ENCODE data around the gene CHRNA10. TPM values are rescaled to one million over a fixed set of nuclear protein-coding genes. Genes with fewer than 3 reads are reported as not detected.

Gene CHRNA10
- total RNA-seq = 1 to 10 TPM; 1.9 to 5.4 (median 3.5) TPM

DNA sequence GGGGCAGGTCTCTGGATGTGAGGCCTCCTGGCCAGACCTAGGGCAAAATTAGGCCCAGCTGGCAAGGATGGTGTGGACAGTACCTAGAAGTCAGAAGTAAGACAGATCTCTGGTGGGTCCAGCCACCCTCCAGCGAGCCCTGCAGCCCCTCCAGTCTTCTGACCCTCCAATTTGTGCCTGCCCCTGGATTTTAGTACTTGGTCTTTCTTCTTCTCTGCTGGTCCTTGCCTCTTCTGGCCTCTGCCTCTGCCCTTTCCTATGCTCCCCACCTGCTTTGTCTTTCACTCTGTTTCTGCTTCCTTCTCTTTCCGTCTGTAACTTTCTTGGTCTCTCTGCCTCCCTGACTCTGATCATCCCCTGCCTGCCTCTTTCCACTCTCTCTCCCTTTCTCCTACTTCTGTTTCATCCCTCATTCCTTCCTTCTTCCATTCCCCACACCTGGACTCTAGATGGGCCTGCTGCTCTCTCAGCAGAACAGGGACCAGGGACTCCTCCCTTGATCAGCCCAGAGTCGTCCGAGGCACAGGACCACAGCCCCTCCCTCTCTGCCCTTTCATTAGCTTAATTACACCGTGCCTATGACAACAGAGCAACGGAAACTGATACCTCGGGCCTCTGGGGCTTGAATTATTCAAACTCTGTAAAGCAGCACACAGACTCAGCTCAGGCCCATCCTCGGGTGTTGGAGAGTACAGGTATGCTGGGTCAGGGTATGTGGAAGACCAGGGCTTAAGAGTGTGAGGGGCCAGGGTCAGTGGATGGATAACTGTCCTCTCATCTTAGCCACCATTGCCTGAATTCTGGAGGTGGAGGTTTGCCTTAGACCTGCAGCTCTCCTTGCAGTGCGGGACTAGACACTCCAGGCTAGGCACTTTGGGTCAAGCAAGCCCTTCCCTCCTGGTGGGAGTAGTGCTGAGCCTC, at the start of gene CHRNA10:
CHRNA10 (minus strand) TSS at position 51 of the 921 bp plus-strand sequence. CDS start 72 bp downstream, outside the sequence.
- TF ChIP-seq, protein P1, sequence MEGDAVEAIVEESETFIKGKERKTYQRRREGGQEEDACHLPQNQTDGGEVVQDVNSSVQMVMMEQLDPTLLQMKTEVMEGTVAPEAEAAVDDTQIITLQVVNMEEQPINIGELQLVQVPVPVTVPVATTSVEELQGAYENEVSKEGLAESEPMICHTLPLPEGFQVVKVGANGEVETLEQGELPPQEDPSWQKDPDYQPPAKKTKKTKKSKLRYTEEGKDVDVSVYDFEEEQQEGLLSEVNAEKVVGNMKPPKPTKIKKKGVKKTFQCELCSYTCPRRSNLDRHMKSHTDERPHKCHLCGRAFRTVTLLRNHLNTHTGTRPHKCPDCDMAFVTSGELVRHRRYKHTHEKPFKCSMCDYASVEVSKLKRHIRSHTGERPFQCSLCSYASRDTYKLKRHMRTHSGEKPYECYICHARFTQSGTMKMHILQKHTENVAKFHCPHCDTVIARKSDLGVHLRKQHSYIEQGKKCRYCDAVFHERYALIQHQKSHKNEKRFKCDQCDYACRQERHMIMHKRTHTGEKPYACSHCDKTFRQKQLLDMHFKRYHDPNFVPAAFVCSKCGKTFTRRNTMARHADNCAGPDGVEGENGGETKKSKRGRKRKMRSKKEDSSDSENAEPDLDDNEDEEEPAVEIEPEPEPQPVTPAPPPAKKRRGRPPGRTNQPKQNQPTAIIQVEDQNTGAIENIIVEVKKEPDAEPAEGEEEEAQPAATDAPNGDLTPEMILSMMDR (IDR thresholded peaks at IDR 0.05) = no peak
- no peak for TF ChIP-seq POLR2A (IDR thresholded peaks at IDR 0.05)
- no peak for DNase-seq
- no peak within 1 kb of the TSS for H3K27ac ChIP-seq
- H3K36me3 ChIP-seq = peaks cover 0 to 84% (median 0%) of the 10 kb centered on the region in 3 donors
- H3K4me1 ChIP-seq = no peaks in the 10 kb centered on the region
- H3K4me3 ChIP-seq = no peak within 1 kb of the TSS
- H3K9me3 ChIP-seq = no peaks in the 10 kb centered on the region
- H3K27me3 ChIP-seq = no peaks in the 10 kb centered on the region

GRCh38 chr11:3712274-3712673, 41.1 kb upstream of the CHRNA10 start:
- H3K4me3 ChIP-seq = no peak overlapping the region

GRCh38 chr11:3710485-3711259, 39.5 kb upstream of the CHRNA10 start:
- H3K27me3 ChIP-seq = no peaks in the 10 kb centered on the region
- no peak overlapping the region for H3K27ac ChIP-seq
- no peak for DNase-seq
- no peak overlapping the region for H3K4me3 ChIP-seq
- H3K4me1 ChIP-seq = no peaks in the 10 kb centered on the region
- H3K36me3 ChIP-seq = peaks cover 0 to 81% (median 0%) of the 10 kb centered on the region in 3 donors
- TF ChIP-seq, protein P1 (IDR thresholded peaks at IDR 0.05) = no peak
- no peak for TF ChIP-seq POLR2A (IDR thresholded peaks at IDR 0.05)
- no peaks in the 10 kb centered on the region for H3K9me3 ChIP-seq

More at GRCh38 chr11:3712274-3712673, 41.1 kb upstream of the CHRNA10 start:
- H3K4me1 ChIP-seq = no peaks in the 10 kb centered on the region
- no peak for DNase-seq
- no peak overlapping the region for H3K27ac ChIP-seq
- H3K36me3 ChIP-seq = peaks cover 0 to 88% (median 0%) of the 10 kb centered on the region in 3 donors
- no peaks in the 10 kb centered on the region for H3K27me3 ChIP-seq
- no peaks in the 10 kb centered on the region for H3K9me3 ChIP-seq
- TF ChIP-seq, protein P1 (IDR thresholded peaks at IDR 0.05) = no peak

DNA sequence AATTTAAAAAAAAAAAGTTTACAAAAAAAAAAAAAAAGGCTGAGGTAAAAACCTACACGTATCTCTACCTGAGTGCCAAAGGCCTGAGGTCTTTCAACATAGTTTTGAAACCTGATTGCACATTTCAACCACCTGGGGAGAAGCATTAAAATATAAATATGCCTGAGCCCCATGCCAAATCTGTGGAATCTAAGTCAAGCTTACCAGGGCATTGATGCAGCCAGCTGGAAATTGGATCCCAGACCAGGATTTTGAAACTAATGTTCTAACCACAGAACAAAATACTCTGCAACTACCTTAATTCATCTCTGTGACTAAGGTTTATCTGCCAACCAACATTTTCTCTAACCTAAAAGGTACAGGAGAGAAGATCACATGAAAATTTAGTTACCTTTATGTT, 38.8 kb upstream of the CHRNA10 start:
- H3K4me3 ChIP-seq = no peak overlapping the region
- H3K27me3 ChIP-seq = no peaks in the 10 kb centered on the region
- no peak overlapping the region for H3K27ac ChIP-seq
- H3K4me1 ChIP-seq = no peaks in the 10 kb centered on the region
- H3K36me3 ChIP-seq = peaks cover 0 to 81% (median 0%) of the 10 kb centered on the region in 3 donors
- TF ChIP-seq, protein P1 (IDR thresholded peaks at IDR 0.05) = no peak
- TF ChIP-seq POLR2A (IDR thresholded peaks at IDR 0.05) = no peak
- H3K9me3 ChIP-seq = no peaks in the 10 kb centered on the region
- DNase-seq = no peak

DNA sequence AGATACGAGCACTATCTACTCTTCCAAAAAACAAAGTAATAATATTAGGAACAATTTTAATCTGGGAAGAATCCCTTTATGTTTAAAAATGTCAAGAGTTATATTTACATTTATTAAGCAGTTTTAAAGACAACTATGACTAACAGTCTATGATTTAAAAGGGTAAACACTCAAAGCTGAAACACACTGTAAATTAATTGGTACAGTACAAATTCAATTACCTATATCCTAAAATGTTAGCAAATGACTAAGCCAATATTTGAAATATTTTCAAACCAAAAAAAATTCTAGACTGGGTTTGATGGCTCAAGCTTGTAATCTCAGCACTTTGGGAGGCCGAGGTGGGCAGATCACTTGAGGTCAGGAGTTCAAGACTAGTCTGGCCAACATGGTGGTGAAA, 36.0 kb upstream of the CHRNA10 start:
- Histone ChIP-seq H3K27ac (no peak overlapping the region), H3K4me3 (no peak overlapping the region), H3K4me1 (no peaks in the 10 kb centered on the region), H3K27me3 (no peaks in the 10 kb centered on the region), H3K9me3 (no peaks in the 10 kb centered on the region), H3K36me3 (peaks cover 0 to 81% (median 0%) of the 10 kb centered on the region in 3 donors)
- TF ChIP-seq POLR2A (IDR thresholded peaks at IDR 0.05) = no peak
- TF ChIP-seq, protein P1 (IDR thresholded peaks at IDR 0.05) = no peak
- no peak for DNase-seq

All from Peyer's patch (tissue), 4 donors.